RKO (cell line): Measurements from ENCODE around the gene ST7L.
"Not testable (repeated sequence)": the region's sequence is repeated elsewhere in the genome, so short reads cannot be mapped to it uniquely, and the experiment has no call there.

ENCODE experiments used
- DNase-seq: peaks from one replicate; pipeline ENCODE4 v3.0.0-alpha.2; 2016; ENCODE audit warnings: low spot score

Gene ST7L

GRCh38 chr1:112492076-112492475 is 126.9 kb downstream of the ST7L start:
- no peak for DNase-seq

GRCh38 chr1:112488141-112488540 is 130.8 kb downstream of the ST7L start:
- no peak for DNase-seq

GRCh38 chr1:112487686-112488085 is 131.3 kb downstream of the ST7L start:
- DNase-seq, result not testable (repeated sequence)

- DNase-seq, result not testable (repeated sequence)
Observed at GRCh38 chr1:112486063-112486462, 132.9 kb downstream of the ST7L start.

- no peak for DNase-seq
Observed at GRCh38 chr1:112478314-112478713, 140.6 kb downstream of the ST7L start.

GRCh38 chr1:112477550-112477949 is 141.4 kb downstream of the ST7L start:
- no peak for DNase-seq
